HG02763 (cell line): ENCODE data around the gene MSMP.

Source experiments
- ATAC-seq: cut with Tn5 transposase; IDR thresholded peaks from one replicate; pipeline ENCODE4 v1.9.1; 2021; ENCODE audit warnings: mild to moderate bottlenecking, moderate library complexity; ENCODE audit not compliant: unreplicated experiment

The MSMP gene

GRCh38 chr9:35771943-35772342, 17.9 kb upstream of the MSMP start:
- ATAC-seq = no peak

DNA sequence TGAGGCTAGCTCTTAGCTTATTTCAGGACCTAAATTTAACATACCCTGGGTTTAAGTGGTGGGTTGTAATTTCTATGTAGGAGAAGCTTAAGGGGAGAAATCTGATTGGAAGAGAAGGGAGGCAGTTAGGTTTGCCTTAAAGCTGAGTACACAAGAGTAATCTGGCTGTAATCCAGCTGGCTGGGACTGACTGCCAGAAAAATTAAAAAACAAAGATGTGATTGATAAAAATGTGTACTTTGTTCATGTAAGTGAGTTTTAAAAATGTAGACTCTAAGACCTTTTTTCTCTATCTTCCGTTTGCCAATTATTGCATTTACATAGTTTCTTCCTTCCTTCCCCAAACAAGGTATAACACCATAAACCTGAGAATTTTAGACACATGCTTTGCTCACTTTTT, 17.5 kb upstream of the MSMP start:
- ATAC-seq = no peak

DNA sequence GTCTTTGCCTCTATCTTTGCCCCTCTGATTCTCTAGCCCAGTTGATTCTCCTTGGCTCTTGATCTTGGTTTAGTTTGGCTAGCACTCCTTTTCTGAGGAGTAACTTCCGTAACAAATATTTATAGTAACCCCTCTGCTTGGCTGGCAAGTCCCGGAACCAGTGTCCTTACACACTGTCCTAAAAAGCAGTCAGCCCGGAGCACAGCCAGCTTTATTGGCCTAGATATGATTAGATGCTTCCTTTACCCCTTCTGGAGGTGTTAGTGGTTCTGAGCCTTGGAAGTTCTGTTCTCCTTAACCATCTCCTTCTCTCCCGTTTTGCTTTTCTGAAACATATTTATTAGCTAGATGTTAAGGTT, 17.0 kb upstream of the MSMP start:
- ATAC-seq = no peak

- ATAC-seq = no peak
Observed at GRCh38 chr9:35769763-35770162, 15.7 kb upstream of the MSMP start.

DNA sequence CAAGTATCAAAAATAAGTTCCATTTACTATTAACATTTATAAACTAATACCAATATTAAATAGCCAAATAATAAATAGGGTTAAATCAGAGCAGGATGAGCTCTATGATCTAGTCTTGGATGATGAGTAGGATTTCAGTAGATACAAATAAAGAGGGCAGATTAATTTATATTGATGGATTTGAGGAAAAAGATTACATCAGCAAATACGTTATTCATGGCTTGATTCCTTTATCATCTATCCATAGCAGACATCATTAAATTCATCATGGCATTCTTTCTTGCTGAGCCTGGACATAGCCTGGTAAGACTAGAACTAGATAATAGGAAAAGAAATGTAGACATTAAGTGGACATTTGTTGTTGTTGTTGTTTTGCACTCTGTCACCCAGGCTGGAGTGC, 13.4 kb upstream of the MSMP start:
- ATAC-seq = no peak

GRCh38 chr9:35766997-35767396, 12.9 kb upstream of the MSMP start:
- no peak for ATAC-seq

DNA sequence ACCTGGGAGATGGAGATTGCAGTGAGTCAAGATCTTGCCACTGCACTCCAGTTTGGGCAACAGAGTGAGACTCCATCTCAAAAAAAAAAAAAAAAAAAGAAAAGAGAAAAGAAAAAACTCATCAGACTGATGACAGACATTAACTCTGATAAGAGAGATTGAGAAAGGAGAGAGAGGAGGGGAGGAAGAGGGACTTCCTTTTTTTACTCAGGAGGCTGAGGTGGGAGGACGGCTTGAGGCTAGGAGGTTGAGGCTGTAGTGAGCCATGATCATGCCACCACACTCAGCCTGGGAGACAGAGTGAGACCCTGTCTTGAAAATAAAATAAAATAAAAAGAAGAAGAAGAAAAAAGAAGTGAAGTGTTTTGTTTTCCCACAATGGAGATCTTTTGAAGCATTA, 9.7 kb upstream of the MSMP start:
- no peak for ATAC-seq

GRCh38 chr9:35763181-35763580, 9.1 kb upstream of the MSMP start:
- no peak for ATAC-seq

DNA sequence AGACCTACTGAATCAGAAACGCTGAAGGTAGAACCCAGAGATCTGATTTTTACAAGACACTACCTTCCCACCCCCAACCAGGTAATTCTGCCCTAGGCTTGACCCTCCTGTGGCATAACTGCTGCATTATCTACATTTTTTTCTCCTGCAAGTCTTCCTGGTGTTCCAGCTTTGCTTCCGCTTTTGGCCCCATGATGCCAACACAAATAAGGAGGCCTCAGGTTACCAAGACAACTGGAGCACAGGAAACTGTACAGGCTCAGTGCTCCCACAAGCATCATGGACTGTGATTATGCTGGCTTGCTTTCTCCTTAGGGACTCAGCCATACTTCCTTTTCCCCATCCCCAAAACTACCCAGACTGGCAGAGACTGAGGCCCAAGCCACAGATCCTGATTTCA, 6.6 kb upstream of the MSMP start:
- no peak for ATAC-seq

- ATAC-seq = no peak
Observed at GRCh38 chr9:35759795-35760194, 5.7 kb upstream of the MSMP start.

- ATAC-seq = no peak
Observed at GRCh38 chr9:35758475-35759050, 4.5 kb upstream of the MSMP start.

- ATAC-seq = no peak
Observed at GRCh38 chr9:35757892-35758275, 3.8 kb upstream of the MSMP start.

GRCh38 chr9:35757226-35757891, 3.3 kb upstream of the MSMP start:
- ATAC-seq = peak; percentile 37

DNA sequence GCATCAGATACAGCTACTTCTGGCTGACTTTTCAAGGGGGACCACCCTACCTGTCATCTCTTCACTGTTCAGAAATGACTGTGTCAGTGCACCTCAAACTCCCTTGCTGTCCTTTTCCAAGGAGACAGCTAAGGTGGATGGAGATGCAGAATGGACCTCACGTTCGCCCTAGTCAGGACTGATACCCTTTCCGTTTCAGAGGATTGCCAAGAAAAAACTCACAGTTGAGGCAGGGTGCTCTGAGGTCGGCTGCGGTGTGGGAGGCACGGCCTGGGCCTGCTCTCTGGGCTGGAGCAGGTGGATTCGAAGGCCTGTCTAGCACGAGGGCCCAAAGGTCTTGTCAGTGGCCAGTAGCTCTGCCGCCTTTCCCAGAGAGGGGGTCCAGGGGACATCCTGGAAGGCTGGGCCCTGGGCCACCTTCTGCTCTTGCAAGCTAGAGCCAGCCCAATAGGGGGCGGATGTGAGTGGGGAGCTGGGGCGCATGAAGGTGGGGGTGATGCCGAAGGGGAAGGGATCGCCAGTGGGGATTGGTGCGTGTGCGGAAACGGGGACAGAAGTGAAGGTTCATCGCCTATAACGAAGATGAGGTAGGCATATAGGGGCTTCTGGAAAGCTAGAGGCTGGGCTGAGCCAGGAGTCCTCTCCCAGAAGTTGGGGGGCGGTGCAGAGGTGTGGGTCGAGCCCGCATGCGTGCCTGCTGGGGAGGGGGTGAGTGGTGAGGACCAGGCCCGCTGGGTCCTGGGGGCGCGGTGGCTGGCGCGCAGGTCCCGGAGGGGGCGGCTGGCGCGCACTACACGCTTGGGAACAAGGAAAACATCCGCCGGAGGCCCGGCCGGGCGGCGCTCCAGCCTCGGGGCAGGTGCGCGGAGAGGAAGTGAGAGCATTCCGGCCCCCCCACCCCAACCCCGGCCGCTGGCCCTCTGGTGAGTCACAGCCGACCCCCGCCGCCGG, 2.5 kb upstream of the MSMP start:
- ATAC-seq = peak; percentile 50

GRCh38 chr9:35755071-35755470, 995 bp upstream of the MSMP start:
- no peak for ATAC-seq

GRCh38 chr9:35753466-35753865, 610 bp downstream of the MSMP start:
- ATAC-seq = no peak

GRCh38 chr9:35750256-35750531, 3.9 kb downstream of the MSMP start:
- no peak for ATAC-seq

DNA sequence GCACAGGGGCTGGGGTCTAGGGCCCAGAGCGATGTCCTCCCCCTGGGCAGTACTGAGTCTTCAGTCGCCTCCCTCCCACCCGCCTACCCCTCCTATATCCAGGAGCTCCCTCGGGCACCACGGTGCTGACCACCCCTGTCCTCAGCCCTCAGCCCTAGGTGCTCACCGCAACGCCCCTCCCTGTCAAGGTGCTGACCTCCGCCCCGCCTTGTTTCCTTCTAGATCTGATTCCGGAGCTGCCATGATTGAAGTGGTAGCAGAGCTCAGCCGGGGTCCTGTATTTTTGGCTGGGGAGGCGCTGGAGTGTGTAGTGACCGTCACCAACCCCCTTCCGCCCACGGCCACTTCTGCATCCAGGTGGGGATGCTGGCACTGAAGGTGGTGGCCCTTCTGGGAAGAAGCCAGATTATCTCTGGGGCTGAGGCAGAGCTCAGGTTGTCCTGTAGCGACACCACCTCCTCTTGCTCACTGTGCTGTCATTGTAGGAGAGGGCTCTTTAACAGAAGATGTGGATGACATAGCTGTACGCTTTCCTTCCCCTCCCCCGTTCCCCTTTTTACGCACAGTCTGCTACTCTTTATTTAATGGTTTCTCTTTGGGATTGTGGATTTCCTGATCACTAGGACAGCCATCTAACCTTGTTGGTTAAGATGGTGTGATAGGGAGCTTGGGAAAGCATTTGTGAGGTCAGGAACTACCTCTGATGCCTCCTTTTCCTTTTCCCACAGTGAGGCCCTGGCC, 4.4 kb downstream of the MSMP start:
- ATAC-seq = peak; percentile 15

- peak; percentile 84 for ATAC-seq
Observed at GRCh38 chr9:35748858-35749514, 5.1 kb downstream of the MSMP start, which contains the start of the genes GBA2 and RGP1. GBA2 (minus strand) TSS chr9:35749228; CDS start chr9:35748704, 524 bp downstream. RGP1 (plus strand) TSS chr9:35749287; CDS start chr9:35749756, 469 bp downstream.

DNA sequence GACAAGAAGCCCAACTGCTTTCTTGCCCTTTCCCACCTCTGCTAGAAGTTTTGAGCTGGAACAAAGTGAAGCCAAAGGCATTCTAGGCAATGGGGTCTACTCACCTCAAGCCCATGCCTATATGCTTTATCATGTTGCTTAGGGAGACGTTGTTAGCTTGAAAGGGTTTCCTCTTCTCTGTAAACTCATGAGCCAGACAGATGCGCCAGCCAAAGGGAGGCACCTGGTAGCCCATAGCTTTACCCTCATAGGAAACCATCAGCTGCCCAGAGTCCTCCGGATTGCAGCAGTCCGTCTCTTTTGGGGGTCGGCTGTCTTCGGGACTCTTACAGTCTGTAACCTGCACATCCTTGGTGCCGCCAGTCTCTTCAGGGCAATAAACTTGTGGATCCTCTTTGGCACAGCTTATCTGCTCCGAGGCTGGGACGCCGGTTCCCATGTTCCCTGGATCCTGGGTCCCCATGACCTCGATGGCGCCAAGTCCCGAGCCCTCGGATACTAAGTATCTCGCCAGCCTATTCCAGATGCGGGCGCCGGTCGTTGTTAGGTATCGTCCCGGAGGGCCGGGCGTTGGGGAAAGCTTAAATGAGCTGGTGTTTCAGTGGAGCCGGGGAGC, 5.7 kb downstream of the MSMP start:
- ATAC-seq = no peak
